HG02885 (cell line): ENCODE results near the gene CACNB2.

Experiments used
- ATAC-seq: cut with Tn5 transposase; IDR thresholded peaks from one replicate; pipeline ENCODE4 v1.9.1; 2021; ENCODE audit warnings: mild to moderate bottlenecking; ENCODE audit not compliant: unreplicated experiment, poor library complexity

Gene CACNB2

DNA sequence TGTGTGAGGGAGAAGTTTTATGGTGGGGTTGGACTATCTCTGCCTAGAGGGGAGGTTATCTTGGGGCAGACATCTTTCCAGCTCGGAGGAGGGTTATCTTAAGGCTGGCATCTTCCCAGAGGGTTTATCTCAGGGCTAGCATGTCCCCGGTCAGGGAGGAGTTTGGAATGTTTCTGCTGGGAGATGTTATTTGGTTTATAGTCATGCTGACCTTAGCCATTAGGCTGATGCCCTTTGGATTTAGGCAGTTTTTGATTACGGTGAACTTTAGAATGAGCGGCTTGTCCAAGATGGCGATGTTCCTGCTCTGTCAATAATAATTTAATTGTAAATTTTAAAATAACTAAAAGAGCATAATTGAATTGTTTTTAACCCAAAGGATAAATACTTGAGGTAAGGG, 236.4 kb downstream of the CACNB2 start:
- no peak for ATAC-seq

- ATAC-seq, result no peak
These were observed 237.7 kb downstream of the CACNB2 start for GRCh38 chr10:18377898-18378297.

DNA sequence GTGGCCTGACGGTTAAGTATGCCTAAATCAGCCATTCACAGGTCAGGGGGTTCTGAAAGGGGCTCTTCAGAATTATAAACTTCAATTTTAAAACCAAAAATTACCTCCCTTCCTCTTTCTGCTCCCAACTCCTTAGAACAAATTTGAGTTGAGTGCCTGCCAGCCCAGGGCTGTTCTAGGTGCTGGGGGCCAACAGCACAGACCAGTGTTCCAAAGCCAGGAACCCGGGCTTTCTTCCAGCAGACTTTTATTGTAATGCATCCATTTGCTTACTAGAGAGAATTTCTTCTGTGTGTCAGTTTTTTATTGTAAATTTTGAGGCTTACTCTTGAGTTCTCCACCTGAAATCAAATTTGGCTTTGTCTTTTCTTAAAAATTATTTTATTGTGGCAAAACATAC, 238.5 kb downstream of the CACNB2 start:
- no peak for ATAC-seq

DNA sequence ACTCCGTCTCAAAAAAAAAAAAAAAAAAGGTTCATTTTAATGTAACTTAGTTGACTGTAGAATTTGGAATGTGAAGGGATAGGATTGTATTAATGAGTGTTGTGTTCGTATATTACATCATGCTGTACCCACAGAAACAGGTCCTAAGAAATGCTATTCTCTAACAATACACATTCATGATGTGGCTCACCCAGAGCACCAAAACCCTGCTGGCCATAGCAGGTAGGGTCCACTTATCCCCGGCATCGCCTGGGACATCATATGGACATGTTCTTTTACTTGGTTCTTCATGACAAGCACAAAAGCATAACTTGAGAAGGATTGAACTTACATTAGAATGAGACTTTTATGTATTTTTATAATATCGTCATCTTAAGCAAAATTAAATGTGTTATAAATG, 241.5 kb downstream of the CACNB2 start:
- ATAC-seq, result no peak

DNA sequence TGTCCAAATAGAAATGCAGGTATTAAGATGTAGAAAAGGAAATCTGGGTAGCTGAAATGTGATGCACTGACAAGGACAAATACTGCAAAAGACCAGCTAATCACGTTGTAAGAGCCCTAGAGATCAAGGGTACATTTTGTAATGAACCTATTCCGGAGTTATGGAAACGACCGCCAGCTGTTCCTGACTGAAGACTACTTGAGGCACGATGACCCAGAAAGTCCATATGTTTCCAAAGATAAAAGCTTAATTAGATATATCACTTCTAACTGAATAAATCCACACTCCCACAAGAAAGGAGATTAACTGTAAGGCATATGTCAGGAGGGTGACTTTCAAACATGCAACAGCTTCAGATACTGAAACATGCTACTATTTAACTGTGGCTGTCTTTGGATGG, 257.7 kb downstream of the CACNB2 start:
- no peak for ATAC-seq

DNA sequence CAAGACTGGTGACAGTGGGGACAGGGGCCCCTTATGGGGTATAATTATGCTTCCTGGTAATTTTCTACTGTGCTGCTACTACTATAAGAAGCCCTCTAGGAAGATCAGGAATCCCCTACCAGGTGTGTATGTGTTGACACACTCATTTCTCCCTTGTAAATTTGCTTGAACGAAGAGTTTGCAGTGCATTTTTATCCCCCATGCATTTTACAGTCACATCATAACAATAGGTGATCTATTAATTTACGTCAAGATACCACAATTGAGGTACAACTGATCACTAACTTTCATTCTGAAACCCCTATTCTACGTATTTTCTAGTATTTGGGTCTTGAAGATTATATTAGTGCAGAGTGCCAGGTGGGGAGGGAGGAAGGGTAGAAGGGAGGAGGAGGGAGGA, 258.9 kb downstream of the CACNB2 start:
- no peak for ATAC-seq

GRCh38 chr10:18400201-18400905, 260.1 kb downstream of the CACNB2 start:
- ATAC-seq, result no peak

GRCh38 chr10:18400906-18401245, 260.7 kb downstream of the CACNB2 start:
- ATAC-seq, result no peak

GRCh38 chr10:18401416-18402195, 261.4 kb downstream of the CACNB2 start:
- no peak for ATAC-seq

DNA sequence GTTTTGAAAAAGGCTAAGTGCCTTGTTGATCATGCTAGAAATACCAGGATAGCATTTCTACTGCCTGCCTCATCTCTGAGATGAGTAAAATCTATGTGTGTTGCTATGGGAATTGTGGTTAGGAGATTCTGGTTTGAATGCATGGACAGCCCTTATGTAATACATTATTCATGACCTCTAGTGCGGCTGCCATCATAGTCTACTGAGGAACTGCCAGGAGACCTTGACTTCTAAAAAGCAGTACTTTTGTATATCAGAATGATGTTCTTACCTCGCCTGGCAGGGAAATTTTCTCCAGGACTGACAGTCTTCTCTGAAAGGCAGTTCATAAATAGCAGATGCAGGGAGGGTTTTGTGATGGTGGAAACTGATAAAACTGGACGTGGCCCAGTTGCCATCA, 262.6 kb downstream of the CACNB2 start:
- no peak for ATAC-seq

DNA sequence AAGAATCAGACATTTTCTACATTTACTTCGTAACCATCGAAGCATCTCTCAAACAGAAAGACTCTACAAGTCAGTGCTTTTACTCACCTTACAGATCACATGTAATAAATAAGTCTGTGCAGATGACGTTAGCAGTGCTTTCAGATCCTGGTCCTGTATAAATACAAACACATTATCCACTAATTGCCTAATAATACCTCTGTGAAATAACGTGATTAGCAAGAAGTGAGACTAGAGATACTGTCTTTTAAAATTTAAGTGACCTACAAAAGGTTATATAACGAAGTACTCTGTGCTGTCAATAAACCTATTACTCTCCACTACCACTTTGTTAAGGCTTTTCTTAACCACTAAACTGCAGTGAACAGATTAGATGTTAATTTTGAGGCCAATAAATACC, 264.3 kb downstream of the CACNB2 start:
- no peak for ATAC-seq

GRCh38 chr10:18406136-18406535, 265.9 kb downstream of the CACNB2 start:
- no peak for ATAC-seq

DNA sequence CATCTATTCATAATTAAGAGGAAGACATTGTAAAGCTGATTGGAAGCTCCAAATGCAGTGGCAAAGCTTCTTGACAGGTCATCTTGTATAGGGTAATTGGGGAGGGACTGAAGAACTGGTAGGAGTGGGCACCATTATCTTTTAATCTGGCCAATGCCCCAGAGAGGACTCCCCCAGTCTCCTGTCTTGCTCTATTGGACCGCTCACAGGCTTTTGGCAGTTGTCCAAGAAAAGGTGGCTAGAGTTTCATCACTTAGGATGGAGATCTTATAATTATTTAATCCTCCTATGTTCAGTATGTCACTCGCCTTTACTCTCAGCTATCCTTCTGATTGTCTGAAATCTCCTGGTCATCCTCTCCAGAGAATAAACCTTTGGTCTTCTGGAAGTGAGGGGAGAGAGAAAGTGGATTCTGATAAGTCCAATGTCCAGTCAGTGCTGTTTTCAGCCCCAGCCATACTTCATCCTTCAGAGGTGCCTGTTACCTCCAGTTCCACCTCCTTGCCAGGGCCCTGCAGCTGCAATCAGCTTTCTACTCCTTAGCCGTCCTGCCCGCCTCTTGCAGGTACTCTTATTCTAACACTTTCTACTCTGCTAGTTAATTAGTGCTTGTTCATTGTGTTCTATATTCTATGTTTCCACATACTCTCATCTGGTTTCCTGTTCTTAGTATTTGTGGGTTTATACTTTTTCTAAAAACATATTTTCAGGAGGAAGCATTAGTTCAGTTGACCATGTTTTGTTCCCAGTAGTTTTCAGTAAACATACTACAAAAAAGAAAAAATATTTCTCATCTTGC, 269.6 kb downstream of the CACNB2 start:
- ATAC-seq, result no peak

DNA sequence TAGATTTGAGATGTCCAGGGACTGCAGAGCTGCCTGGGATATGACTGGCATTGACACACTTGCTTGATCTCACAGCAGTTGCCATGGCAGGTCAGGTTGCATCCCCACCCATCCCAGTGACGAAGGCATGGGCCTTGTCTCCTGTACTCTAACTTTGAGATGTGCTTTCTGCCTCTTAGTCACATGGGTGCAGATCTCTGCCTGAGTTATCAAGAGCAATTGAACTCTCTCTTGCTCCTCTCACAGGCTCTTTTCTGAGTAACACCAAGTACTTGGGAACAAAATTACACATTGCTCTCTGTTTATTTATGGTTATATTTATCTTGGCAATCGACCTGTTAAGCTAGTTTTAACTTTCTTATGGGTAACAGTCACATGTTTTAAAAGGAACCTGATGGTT, 273.8 kb downstream of the CACNB2 start:
- no peak for ATAC-seq

GRCh38 chr10:18417950-18418527, 277.8 kb downstream of the CACNB2 start:
- ATAC-seq, result no peak

DNA sequence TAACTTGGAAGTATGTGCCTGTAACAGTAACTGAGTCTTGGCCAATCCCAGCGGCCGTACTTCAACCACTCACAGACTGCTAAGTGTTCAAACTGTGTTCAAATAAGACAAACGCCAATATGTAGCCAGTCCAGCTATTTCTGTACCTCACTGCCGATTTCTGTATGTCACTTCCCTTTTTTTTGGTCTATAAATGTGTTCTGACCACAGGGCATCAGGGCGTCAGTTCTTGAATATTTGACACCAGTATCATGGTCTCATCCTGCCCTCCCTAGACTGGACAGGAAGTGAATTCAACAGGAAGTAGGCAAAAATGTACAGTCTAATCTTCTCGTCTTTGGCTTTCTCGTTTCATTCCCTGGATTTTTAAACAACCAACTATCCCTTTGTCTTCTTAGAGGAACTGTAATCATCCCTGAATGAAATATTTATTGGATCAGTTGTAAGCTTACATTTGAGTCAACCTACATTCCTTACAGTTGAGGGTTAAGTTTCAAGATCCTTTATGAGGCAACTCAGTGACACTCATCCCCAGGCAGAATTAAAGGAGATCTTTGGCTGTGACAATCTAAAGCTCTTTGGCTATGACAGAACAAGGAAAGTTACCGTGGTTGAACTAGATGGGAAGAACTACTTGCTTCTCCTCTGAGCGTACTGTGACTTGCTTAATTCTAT, 278.5 kb downstream of the CACNB2 start:
- peak; percentile 63 for ATAC-seq

GRCh38 chr10:18419945-18420344, 279.7 kb downstream of the CACNB2 start:
- no peak for ATAC-seq

DNA sequence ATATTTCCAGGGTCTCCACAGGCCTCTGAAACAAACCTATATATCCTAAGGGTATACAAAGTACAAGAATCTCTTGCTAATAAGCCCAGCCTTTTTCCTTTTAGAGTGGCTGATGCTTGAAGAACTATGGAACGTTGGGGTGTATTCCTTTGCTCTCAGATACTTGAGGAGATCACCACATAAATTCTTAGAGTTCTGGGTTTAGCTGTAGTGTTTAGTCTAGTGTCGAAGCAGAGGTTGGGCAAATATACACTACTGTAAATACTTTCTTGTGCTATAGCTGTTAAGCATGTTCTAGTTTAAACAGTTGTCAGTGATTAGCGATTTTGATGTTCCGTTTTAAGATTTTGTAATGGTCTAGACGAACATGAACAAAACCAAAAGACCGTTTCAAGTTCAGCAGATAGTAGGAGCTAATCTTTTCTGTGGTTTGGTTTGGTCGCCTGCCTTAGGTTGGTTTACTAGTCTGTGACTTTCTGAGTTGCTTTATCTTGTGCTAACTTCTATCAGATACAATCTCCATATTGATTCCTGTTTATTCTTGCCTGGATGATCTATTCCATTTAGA, 281.6 kb downstream of the CACNB2 start:
- ATAC-seq, result no peak

GRCh38 chr10:18423058-18423637, 282.9 kb downstream of the CACNB2 start:
- ATAC-seq, result no peak

DNA sequence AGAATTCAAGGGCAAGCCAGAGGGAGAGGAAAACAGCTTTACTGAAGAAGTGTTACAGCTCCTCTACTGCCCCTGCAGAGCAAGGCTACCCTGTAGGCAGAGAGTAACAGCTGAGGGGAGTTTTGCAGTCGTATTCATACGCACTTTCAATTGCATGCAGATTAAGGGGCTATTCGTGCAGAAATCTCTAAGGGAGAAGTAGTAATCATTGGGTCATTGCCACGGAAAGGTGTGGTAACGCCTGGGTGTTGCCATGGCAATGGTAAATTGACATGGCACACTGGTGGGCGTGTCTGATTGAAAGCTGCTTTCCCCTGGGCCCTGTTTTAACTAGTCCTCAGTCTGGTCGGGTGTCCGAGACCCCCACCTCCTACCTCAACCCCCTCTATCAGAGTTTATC, 284.0 kb downstream of the CACNB2 start:
- ATAC-seq, result no peak
